ENCODE data around the gene DNPEP.
A peak's percentile ranks its signal among the peaks of the same experiment; 100 is the strongest.

DNPEP gene

GRCh38 chr2:219358170-219359075 is 29.3 kb downstream of the DNPEP start:
- DNase-seq, result peak in 2 of 4 experiments; percentile 13 to 44

- DNase-seq, result peak; percentile 74 to 89 (median 84)
Observed at GRCh38 chr2:219356834-219357233, 30.9 kb downstream of the DNPEP start.

DNA sequence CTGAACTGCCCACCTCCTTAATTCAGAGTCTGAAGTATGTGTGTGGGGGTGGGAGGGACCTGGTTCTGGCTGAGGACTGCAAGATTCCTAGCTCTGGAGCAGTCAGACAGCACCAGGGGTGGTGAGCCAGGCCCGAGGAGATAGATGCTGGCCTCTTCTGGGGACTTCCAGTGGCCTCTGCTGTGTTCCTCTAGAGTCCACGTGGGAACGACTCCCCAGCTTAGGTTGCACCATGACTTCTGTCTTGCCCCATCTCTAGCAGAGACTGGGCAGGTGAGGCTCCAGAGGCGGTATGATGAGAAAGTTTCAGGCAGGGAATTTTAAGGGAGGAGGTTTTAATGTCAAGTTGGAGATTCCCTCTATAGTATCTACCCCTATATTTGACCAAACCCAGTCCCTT is 33.1 kb downstream of the DNPEP start:
- no peak for DNase-seq

DNA sequence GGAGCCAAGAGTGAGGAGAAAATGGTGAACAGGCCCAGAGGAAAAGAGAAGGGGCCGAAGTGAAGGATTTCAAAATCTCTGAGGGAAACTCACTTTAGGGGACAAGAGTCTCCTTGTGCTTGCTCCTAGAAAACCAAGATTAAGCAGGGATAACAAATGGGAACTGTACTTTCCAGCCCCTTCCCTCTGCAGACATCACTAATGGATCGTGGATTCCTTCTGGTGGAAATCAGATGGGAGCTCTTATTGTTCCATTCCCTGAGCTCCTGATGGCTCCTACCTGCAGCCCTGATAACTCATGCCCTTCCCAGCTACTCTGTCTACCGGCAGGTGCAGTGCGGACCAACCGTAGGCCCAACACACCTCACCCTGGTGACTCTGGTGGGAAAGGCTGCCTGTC is 34.6 kb downstream of the DNPEP start:
- no peak for DNase-seq

DNA sequence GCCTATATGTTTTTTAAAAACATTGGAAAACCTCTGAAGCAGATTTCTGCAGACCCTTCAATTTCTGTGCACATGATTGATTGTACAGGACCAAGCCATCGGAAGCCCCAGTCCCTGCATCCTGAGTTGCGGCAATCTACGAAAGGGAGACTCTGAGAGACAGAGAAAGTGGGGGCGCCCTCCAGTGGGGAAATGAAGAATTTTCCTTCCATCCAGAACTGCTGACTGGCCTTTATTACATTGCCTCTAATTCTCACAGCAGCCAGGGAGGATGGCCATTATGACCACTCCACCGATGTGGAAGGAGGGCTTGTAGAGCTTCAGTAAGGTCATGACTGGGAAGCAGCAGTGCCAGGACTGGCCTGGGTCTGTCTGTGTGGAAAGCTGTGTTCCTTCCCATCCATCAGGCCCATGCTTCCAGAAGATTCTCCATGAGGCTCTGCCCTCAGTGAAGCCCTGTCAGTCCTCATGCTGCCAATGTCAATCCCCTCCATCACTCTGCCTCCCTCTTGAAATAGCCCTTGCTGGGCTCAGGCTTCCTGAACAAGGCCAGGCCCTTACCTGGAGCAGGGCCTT is 35.2 kb downstream of the DNPEP start:
- DNase-seq, result peak; percentile 81 to 93 (median 88)

GRCh38 chr2:219350710-219351221 is 36.9 kb downstream of the DNPEP start:
- peak; percentile 29 to 57 (median 46) for DNase-seq

DNA sequence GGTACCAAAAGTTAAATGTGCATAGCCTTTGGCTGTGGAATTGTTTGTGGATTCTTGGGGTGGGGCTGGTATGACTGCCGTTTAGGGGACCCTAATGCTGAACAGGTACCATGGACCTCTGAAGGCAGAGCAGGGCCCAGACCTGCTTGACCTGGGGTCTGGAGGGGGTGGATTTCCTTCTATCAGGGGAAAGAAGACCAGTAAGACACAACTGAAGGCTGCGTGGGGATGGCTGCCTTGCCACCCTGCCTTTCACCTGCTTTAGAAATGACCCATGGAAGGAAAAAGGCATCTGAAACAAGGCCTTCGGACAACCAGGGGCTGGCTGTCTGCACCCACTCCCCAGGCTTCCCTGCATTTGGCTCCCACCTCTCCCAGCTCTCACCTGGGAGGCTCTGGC is 37.5 kb downstream of the DNPEP start:
- no peak for DNase-seq

GRCh38 chr2:219344751-219345430 is 42.8 kb downstream of the DNPEP start:
- DNase-seq, result peak; percentile 91 to 96 (median 92)

- peak in 1 of 4 experiments; percentile 47 for DNase-seq
Observed at GRCh38 chr2:219335373-219335786, 52.3 kb downstream of the DNPEP start.

DNA sequence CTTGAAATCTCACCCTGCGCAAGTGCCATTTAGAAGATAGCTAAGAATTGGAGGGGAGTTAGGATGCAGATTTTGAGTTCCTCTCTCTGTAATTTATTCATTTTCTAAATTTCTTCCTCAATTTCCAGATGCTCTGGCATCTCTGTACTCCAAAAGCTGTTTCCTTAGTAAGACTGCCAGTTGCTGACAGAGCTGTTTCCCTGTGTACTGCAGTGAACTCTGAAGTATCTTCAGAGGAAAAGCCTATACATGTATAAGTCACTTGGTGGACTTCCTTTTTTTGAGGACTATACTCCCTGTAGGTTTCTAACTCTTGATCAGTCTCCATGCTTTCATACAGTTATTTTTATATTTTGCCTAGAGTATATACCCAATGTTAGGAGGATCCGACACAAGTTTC is 53.6 kb downstream of the DNPEP start:
- DNase-seq, result peak; percentile 36 to 89 (median 68)

DNA sequence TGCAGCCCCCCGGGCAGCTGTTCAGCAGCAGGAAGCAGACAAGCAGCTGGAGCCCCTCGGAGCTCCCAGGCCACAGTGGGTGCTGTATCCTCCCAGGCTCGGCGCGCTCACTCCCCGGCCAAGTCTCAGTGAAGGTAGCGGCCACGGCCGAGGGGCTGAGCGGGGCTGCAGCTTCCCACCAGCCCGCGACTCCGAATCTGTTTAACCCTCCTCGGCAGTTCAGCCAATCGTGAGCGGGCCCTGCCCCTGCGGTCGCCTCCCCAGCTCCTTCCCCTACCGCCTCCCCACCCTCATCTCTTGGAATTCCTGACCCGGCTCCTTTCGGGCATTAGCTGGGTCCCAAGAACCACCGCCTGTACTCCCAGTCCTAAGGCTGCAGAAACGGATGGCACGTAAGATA is 55.2 kb downstream of the DNPEP start, which contains the start of gene RESP18:
RESP18 (minus strand) TSS at position 203 of the 400 bp plus-strand sequence.
- DNase-seq, result no peak

DNA sequence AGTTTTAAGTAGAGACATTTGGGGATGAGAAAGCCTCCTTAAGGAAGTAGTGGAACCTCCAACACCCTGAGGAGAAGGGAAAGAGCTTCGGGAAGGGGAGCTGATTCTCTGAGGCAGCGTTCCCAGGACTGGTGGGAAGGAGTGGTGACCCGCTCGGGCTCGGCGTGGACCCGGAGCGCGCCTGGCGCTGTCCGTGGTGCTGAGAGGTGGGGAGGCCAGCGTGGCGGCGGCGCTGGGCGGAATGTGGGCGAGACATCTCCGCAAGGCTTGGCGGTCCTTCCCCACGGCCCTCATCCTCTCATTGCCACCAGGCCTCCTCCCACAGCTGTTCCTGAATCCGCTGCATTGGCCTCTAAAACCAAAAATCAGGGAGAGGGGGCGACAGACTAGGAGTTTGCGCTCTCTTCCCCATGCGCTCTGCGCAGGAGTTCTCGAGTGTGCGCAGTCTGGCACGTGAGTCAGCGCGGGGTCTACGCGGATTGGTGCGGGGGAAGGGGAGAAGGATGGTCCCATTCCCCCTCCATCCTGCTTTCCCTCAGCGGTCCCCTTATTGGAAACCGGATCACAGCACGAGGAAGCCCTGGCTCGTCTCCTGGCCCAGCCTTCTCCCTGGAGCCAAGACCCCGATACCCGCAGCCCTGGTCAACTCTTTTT is 56.0 kb downstream of the DNPEP start:
- peak; percentile 25 to 70 (median 47) for DNase-seq

DNA sequence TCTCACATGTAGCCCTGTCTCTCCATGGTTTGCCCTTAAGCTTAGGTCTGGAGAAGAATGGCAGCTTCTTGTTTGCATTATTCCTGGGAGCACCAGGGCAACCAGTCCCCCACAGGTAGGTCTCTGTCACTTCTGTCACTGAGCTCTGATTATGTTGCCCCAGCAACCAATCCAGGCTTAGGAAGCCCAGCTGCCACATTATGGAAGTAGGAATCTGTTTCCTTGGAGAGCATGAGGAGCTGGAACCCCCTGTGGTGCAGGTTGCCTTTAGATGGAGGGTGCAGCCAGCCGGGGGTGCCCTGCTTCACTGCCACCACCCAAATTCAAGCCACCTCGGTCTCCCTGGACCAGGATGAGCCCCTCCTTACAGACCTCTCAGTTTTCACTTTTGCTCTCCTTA is 60.0 kb downstream of the DNPEP start:
- no peak for DNase-seq

DNA sequence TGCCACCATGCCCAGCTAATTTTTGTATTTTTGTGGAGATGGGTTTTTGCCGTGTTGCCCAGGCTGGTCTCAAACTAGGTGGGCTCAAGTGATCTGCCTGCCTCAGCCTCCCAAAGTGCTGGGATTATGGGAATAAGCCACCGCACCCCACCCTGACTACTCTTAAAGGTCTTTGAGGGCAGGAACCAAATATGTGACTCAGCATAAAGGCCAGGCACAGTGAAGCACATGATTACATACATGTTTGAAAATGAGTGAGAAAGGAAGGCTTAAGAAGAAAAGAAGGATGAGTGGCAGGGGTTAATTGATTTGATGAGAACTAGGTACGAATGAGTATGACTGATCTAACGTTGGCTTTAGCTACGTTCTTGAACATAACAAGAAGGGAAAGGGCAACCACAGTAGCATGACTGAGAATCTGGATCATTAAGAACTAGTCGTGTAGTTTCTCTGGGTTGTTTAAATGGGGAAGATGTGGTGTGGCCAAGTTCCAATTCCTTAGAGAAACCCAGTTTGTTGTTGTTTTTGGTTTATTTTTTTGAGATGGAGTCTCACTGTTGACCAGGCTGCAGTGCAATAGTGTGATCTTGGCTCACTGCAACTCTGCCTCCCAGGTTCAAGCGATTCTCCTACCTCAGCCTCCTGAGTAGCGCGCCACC is 61.9 kb downstream of the DNPEP start:
- DNase-seq, result peak; percentile 14 to 56 (median 40)

- no peak for DNase-seq
Observed at GRCh38 chr2:219325136-219325535, 62.6 kb downstream of the DNPEP start.

DNA sequence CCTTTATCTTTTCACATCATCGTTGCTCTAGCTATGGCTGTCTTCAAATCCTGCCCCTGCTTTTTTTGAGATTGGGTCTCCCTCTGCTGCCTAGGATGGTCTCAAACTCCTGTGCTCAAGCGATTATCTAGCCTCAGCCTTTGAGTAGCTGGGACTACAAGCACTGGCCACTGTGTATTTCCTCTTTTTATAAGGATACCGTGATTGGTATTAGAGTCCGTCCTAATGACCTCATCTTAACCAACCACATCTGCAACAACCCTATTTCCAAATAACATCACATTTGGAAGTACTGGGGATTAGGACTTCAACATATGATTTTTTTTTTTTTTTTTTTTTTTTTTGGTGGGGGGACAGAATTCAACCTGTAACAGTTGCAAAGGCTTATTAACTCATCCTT is 64.3 kb downstream of the DNPEP start:
- DNase-seq, result peak in 3 of 4 experiments; percentile 47 to 63 (median 60)
